ENCODE data around the gene RWDD3.

- no peak for TF ChIP-seq CTCF (IDR thresholded peaks at IDR 0.05)
- TF ChIP-seq POLR2A (IDR thresholded peaks at IDR 0.05): no peak
Measured at GRCh38 chr1:95257758-95258157, 23.7 kb downstream of the RWDD3 start.
